Tibial artery (tissue), 4 donors: ENCODE data around the gene MXI1.

Source experiments
- DNase-seq, 2 donors: peaks; one replicate each; pipeline ENCODE4 v3.0.0-alpha.2; 2019
- H3K27ac ChIP-seq, 2 donors: fragments of 200-600 bp; sonication (generic) in 1 of 2; 1 replicate in 1 of 2; 2 replicates in 1 of 2; pipeline ENCODE4 v1.5.1; 2018 to 2019; ENCODE audit warnings: mild to moderate bottlenecking in 1 of 2
- H3K27me3 ChIP-seq, 2 donors: fragments of 200-600 bp; sonication (generic) in 1 of 2; one replicate each; pipeline versions ENCODE4 v1.5.1 to v1.6.0; 2016 to 2019
- H3K36me3 ChIP-seq, 3 donors: fragments of 200-600 bp; sonication (generic) in 2 of 3; one replicate each; pipeline ENCODE4 v1.5.1; 2016 to 2019; ENCODE audit warnings: mild to moderate bottlenecking in 2 of 3
- H3K4me1 ChIP-seq, 4 donors: fragments of 200-600 bp; sonication (generic) in 2 of 4; 1 replicate in 3 of 4; 2 replicates in 1 of 4; pipeline ENCODE4 v1.5.1; 2016 to 2019
- H3K4me3 ChIP-seq, 2 donors: fragments of 200-600 bp; sonication (generic) in 1 of 2; 1 replicate in 1 of 2; 2 replicates in 1 of 2; pipeline ENCODE4 v1.5.1; 2018 to 2019; ENCODE audit warnings: mild to moderate bottlenecking in 2 of 2
- H3K9me3 ChIP-seq, 3 donors: fragments of 200-600 bp; sonication (generic) in 1 of 3; one replicate each; pipeline ENCODE4 v1.5.1; 2016 to 2019
- CTCF ChIP-seq, 2 experiments: fragments of 200-600 bp in 1 of 2; fragments of 450-650 bp in 1 of 2; IDR thresholded peaks; one replicate each; pipeline ENCODE4 v1.5.1; 2017 to 2019; ENCODE audit warnings: antibody characterized with exemption in 2 of 2, mild to moderate bottlenecking in 1 of 2, moderate library complexity in 1 of 2
- intact Hi-C: fragments of 100-400 bp; cut with DNase I; formaldehyde crosslinking; loops from one replicate; pipeline ENCODE4 v1.15.0; 2023; ENCODE audit warnings: low total_unique reads

The MXI1 gene

DNA sequence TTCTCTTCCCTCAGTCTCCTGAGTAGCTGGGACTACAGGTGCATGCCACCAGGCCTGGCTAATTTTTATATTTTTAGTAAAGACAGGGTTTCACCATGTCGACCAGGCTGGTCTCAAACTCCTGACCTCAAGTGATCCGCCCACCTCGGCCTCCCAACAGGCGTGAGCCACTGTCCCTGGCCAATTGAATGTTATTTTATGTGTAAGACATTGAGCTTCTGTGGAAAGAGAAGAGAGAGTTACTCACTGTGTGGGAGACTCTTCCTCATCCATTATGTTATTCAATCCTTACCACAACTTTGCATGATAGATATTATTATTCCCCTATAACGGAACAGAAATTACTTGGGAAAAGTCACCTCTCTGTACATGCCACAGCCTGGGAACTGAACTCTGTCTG is 32.6 kb upstream of the MXI1 start:
- no peaks in the 10 kb centered on the region for H3K9me3 ChIP-seq
- peaks cover 0 to 13% of the 10 kb centered on the region in 2 donors for H3K27me3 ChIP-seq
- intact Hi-C loops = no loop called here
- H3K36me3 ChIP-seq = no peaks in the 10 kb centered on the region
- H3K4me3 ChIP-seq = no peak overlapping the region
- no peak for DNase-seq
- TF ChIP-seq CTCF (IDR thresholded peaks at IDR 0.05) = no peak
- H3K27ac ChIP-seq = no peak overlapping the region
- peaks cover 0 to 10% (median 3%) of the 10 kb centered on the region in 4 donors for H3K4me1 ChIP-seq

GRCh38 chr10:110175406-110175805 is 32.0 kb upstream of the MXI1 start:
- Histone ChIP-seq H3K27ac (no peak overlapping the region), H3K36me3 (no peaks in the 10 kb centered on the region), H3K27me3 (peaks cover 0 to 9% of the 10 kb centered on the region in 2 donors), H3K9me3 (no peaks in the 10 kb centered on the region), H3K4me1 (peaks cover 0 to 10% (median under 1%) of the 10 kb centered on the region in 4 donors), H3K4me3 (no peak overlapping the region)
- no peak for TF ChIP-seq CTCF (IDR thresholded peaks at IDR 0.05)
- DNase-seq = no peak
- intact Hi-C loops = no loop called here

DNA sequence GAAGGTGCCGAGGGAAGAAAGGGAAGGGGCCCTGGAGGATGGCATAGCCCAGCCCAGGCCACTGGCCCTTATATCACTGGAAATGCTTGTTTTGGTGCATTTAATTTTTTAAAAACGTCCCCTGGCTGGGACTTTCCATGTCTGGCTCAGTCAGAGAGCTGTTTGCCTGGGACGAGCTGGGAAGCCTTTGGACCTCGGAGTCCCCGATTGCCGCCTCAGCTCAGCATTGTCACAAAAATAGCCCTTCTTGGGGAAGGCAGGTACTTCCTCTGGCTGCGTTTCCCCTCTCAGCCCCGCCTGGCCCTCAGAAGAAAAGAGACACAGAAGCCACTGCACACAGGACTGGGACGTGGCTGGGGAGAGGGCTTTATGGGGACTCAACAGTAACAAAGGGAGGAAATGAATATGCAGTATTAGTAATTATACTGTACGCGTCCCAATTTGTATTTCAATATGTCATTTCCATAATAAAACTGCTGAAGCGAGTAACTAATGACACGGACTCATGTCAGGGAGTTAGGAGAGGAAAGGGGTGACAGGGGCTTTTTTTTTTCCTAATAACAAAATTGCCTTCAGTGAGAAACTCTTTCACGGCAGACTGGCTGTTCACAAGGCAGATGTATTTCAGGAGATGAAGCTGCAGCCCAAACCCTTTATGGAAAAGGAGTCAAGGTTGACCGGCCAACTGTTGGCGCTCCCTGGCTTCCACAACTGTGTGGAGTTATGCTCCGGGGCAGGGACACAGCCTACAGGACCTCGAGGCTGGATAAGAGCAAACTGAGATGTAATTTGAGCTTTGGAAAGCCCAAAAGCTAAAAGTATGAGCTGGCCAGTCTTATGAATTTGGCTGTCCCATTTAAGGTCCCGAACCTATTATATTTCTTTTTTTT is 31.0 kb upstream of the MXI1 start:
- TF ChIP-seq CTCF (IDR thresholded peaks at IDR 0.05) = no peak
- H3K4me3 ChIP-seq = no peak overlapping the region
- H3K27me3 ChIP-seq = peaks cover 0 to 2% of the 10 kb centered on the region in 2 donors
- intact Hi-C loops = no loop called here
- no peaks in the 10 kb centered on the region for H3K36me3 ChIP-seq
- no peak for DNase-seq
- H3K27ac ChIP-seq = no peak overlapping the region
- no peaks in the 10 kb centered on the region for H3K9me3 ChIP-seq
- peaks cover 0 to 10% (median 0%) of the 10 kb centered on the region in 4 donors for H3K4me1 ChIP-seq

DNA sequence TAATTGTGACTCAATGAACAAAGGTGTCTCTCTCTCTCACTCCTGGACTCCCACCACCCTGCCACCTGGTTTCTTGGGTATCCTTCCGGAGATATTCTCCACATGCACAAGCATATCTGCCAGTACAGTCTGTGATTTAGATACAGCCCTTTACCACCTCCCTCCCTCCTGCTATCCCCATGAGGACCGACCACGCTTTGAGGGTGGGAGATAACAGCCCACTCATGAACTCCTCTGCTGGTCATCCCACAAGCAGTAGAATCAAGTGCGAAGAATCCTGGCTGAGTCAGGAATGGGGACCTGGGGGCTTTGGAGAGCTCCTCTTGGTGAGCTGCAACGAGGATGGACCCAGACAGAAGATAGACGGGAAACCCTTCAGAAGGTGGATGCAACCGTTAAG is 28.2 kb upstream of the MXI1 start:
- no peaks in the 10 kb centered on the region for H3K36me3 ChIP-seq
- H3K9me3 ChIP-seq = no peaks in the 10 kb centered on the region
- H3K4me1 ChIP-seq = peaks cover 0 to 10% (median 0%) of the 10 kb centered on the region in 4 donors
- H3K27me3 ChIP-seq = no peaks in the 10 kb centered on the region
- no peak overlapping the region for H3K4me3 ChIP-seq
- no peak for TF ChIP-seq CTCF (IDR thresholded peaks at IDR 0.05)
- intact Hi-C loops = no loop called here
- H3K27ac ChIP-seq = no peak overlapping the region
- DNase-seq = no peak

- Histone ChIP-seq H3K9me3 (no peaks in the 10 kb centered on the region), H3K36me3 (no peaks in the 10 kb centered on the region), H3K4me3 (no peak overlapping the region), H3K4me1 (peaks cover 0 to 3% (median 0%) of the 10 kb centered on the region in 4 donors), H3K27ac (no peak overlapping the region), H3K27me3 (no peaks in the 10 kb centered on the region)
- DNase-seq = no peak
- TF ChIP-seq CTCF (IDR thresholded peaks at IDR 0.05) = no peak
- intact Hi-C loops = no loop called here
These were observed 26.0 kb upstream of the MXI1 start for GRCh38 chr10:110181451-110181850.
